GM19023 (cell line): ENCODE results near the gene SLC39A12.

ENCODE experiments used
- ATAC-seq: cut with Tn5 transposase; IDR thresholded peaks from one replicate; pipeline ENCODE4 v1.9.1; 2021; ENCODE audit warnings: mild to moderate bottlenecking, moderate library complexity; ENCODE audit not compliant: unreplicated experiment

Gene SLC39A12

GRCh38 chr10:18043148-18044006, 91.7 kb downstream of the SLC39A12 start:
- ATAC-seq: no peak

- no peak for ATAC-seq
Observed at GRCh38 chr10:18044976-18045720, 93.4 kb downstream of the SLC39A12 start.

- ATAC-seq: no peak
Observed at GRCh38 chr10:18056583-18056982, 104.9 kb downstream of the SLC39A12 start.

DNA sequence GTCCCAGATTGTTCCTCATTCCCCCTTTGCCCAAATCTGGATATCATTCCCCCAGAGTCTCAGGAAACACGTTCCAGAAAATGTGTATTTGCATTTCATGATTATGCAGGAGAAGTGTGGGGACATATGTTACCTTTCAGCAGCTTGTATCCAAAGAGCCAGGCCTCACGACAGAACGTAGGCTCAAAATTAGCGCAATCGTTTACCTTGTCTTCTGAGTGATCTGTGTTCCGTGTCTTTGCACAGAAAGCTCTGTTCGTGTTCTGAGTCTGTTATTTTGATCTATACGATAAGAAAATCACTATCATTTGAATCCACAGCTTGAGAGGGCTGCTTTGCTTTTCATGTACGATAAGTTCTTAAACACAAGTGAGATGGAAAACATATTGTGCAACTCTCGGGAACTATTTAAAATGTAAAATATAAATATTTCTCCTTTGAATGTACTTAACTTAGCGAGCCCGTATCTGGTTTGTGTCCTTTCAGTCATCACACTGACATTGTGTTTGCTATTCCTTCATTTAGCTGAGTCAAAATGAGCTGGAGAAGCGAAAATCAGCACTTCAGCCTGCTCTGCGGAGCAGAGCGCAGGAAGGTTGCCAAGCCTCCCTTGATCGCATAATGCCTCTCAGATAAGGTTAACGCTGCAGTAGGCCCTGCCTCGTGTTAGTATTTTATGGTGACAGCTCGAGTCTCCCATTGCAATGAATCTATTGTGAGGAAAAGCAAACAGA, 108.3 kb downstream of the SLC39A12 start:
- ATAC-seq: no peak

DNA sequence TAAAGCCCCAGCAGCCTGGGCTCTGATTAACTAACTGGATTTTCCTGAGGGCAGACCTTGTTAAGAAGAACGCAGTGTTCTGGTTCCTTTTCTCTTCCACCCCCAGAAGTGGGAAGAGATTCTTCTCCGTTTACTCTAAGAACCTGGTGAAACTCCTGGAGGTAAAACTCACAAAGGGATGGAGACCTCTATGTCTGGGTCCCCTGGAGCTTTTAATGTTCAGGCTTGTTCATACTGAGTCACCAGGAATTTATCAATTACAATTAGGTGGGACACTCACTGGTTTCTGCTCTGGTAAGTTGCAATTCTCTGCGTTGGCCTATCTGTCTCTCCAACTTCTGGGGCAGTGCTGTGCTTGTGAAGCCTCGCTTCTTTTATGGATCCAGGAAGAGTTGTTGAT, 115.2 kb downstream of the SLC39A12 start:
- no peak for ATAC-seq

GRCh38 chr10:18068401-18068800, 116.7 kb downstream of the SLC39A12 start:
- no peak for ATAC-seq

DNA sequence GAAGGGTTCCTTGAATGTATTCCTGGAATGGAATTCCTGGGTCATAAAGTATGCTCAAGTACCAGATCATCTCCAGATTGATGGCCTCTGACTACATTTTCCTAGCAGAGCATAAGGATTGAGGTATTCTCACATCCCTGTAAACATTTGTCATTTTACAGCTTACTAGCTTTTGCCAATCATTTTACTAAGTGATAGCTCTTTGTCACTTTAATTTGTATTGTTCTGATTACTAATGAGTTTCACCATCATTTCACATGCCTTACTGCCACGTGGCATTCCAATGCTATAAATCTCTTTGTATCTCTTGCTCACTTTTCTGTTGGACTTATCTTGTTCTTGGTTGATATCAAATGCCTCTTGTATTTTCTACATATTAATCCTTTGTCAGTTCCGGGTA, 119.9 kb downstream of the SLC39A12 start:
- no peak for ATAC-seq

- no peak for ATAC-seq
Observed at GRCh38 chr10:18073314-18073713, 121.6 kb downstream of the SLC39A12 start.

DNA sequence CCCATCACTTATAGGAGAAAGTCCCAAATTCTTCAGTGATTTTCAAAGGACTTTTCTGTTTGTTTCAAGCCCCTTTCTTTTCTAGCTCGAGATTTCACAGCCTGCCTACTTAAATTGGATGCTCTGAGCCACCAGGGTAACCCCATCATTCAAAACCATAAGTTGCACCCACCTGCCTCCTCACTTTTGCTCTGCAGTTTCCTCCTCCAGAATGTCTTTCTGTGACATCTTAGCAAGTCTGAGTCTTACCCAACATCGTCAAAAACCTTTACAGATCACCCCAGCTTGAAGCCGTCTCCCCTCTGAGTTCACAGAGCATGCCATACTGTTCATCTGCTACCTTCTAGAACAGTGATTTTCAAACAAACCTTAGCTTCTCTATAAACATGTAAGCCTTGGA, 124.2 kb downstream of the SLC39A12 start:
- no peak for ATAC-seq

GRCh38 chr10:18079665-18080295, 128.1 kb downstream of the SLC39A12 start:
- ATAC-seq: no peak

- no peak for ATAC-seq
Observed at GRCh38 chr10:18082381-18082780, 130.7 kb downstream of the SLC39A12 start.

DNA sequence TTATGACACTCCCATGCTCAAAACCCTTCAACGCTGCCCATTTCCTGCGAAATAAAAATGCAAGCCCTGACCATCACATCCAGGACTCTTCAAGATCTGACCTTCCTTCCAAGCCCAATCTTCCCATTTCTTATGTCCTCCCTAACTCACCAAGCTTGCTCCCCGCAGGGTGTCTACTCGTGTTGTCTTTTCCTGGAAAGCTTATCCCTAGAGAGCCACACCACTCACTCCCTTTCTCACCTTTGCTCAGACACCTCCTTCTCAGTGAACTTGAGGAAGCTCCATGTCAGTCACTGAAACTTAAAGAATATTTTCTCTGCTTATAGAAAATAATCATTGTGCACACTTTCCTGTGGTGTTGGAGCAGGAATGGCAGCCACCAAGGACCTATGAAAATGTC, 134.1 kb downstream of the SLC39A12 start:
- no peak for ATAC-seq

DNA sequence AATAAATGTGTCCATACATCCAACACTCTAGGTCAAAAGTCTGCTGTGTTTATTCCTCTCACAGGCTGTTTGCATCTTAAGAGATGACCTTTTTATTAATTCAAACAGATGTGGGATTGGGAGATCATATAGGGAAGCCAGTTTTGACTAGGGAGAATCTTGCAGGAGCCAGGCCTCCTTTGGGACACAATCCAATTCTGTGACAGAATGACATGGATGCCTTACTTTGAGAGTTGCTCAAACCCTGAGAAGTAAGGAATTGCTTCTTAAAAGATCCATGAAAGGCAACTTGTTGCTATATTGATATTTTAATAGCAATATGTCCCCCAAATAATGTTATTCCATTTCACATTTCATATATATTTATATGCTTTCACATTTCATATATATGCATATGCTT, 135.0 kb downstream of the SLC39A12 start:
- no peak for ATAC-seq

- ATAC-seq: no peak
Observed at GRCh38 chr10:18087355-18087754, 135.6 kb downstream of the SLC39A12 start.
